ENCODE results near the gene GCN1. TPM values are rescaled to one million over a fixed set of nuclear protein-coding genes. Genes with fewer than 3 reads are reported as not detected.
A peak's percentile ranks its signal among the peaks of the same experiment; 100 is the strongest.

GCN1 gene
- total RNA-seq, 1 experiment from 2014 or later: 51.5 TPM

GRCh38 chr12:120164293-120164692, 30.2 kb downstream of the GCN1 start:
- DNase-seq (ENCODE audit: low read depth): no peak
- in situ Hi-C loops (cut with HindIII; ENCODE audit: low pct_unique_long_range_greater_than_20kb, low sequenced_read_pairs): no loop called here

GRCh38 chr12:120162763-120163162, 31.8 kb downstream of the GCN1 start:
- in situ Hi-C loops (cut with HindIII; ENCODE audit: low pct_unique_long_range_greater_than_20kb, low sequenced_read_pairs): no loop called here
- no peak for DNase-seq (ENCODE audit: low read depth)

DNA sequence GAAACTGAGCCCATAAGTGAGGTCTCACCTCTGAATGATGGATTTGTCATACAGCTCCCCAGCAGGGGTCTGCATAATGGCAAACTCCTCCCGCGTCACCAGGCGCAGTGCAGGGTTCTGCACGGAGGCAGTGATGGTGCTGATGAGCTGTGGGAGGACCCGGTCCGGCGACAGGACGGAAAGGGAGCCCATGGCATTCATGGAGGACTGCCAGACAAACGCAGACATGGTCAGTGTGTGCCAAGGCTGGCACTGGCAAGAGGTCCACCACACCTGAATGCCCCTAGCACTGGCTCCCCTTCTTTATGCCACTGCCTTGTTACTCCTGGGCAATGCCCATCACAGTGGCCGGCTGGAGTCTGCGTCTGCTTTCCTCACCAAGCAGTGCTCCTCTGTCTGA, 32.7 kb downstream of the GCN1 start:
- DNase-seq (ENCODE audit: low read depth): no peak
- in situ Hi-C loops (cut with HindIII; ENCODE audit: low pct_unique_long_range_greater_than_20kb, low sequenced_read_pairs): no loop called here

DNA sequence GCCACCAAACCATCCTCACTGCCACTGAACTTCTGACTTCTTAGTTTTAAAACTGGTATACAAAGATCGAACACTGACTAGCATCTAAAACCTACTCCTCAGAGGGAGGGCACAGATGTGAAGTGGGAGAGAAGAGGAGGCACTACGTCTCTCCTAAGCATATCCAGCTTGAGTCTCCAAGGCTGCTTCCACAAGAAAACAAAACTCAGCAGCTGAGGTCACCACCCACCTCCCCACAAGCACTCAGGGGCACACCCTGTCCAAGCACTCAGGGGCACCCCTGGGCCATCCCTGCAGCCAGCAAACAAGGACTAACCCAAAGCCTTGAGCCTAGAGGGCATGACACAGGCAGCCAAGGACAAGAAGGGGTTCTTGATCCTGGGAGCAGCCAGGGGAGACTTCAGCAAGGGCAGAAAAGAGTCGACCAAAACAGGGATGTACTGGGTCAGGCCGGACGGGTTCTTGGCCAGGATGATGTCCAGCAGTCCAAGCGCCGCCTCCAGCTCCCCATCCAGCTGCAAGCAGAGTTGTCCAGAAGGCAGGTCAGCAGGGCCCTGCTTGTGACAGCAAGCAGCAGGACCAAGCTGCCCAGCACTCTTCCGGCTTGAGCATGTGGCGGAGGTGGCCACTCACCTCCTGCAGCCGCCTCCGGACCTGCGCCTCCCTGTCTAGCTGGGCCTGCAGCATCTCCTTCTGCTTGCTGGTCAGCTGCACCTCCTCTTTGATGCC, 34.8 kb downstream of the GCN1 start:
- DNase-seq (ENCODE audit: low read depth): no peak
- in situ Hi-C loops (cut with HindIII; ENCODE audit: low pct_unique_long_range_greater_than_20kb, low sequenced_read_pairs): no loop called here

DNA sequence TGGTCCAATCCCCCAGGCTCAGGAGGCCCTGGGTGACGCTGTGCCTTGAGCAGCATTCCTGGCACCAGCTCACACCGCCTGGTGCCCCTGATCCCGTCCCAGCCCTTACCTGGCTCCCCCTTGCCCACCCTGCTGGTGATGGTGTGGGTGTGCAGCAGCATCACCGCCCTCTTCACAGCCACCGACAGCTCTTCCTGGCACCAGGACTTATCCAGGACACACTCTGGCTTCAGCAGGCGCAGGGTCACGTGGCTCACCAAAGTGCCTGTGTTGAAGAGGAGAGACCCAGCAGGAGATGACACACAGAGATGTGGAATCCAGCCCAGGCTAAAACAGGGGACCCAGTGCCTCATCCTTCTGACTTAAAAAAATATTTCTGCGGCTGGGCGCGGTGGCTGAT, 36.2 kb downstream of the GCN1 start:
- no peak for DNase-seq (ENCODE audit: low read depth)
- in situ Hi-C loops (cut with HindIII; ENCODE audit: low pct_unique_long_range_greater_than_20kb, low sequenced_read_pairs): no loop called here

DNA sequence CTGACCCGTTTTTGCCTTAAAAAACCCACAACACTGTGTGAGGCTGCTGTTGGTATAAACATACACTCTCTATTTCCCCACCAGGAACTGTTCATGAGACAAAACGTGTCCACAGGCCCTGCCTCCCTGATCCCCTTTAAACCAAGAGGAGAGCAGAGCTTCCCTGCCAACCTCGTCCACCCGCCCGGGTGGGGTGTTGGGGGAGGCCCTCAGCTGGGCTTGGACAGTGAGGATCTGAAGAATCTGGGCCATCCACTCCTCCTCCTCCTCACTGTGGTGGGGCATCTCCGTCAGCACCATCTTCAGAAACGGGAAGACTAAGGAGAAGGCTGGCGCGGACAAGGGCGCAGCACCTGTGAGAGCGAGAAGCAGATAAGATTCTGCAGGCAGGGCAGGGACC, 36.8 kb downstream of the GCN1 start:
- in situ Hi-C loops (cut with HindIII; ENCODE audit: low pct_unique_long_range_greater_than_20kb, low sequenced_read_pairs): no loop called here
- no peak for DNase-seq (ENCODE audit: low read depth)

GRCh38 chr12:120156315-120157259, 37.9 kb downstream of the GCN1 start:
- in situ Hi-C loops (cut with HindIII; ENCODE audit: low pct_unique_long_range_greater_than_20kb, low sequenced_read_pairs): no loop called here
- no peak for DNase-seq (ENCODE audit: low read depth)

GRCh38 chr12:120155072-120155471, 39.4 kb downstream of the GCN1 start:
- in situ Hi-C loops (cut with HindIII; ENCODE audit: low pct_unique_long_range_greater_than_20kb, low sequenced_read_pairs): no loop called here
- no peak for DNase-seq (ENCODE audit: low read depth)

DNA sequence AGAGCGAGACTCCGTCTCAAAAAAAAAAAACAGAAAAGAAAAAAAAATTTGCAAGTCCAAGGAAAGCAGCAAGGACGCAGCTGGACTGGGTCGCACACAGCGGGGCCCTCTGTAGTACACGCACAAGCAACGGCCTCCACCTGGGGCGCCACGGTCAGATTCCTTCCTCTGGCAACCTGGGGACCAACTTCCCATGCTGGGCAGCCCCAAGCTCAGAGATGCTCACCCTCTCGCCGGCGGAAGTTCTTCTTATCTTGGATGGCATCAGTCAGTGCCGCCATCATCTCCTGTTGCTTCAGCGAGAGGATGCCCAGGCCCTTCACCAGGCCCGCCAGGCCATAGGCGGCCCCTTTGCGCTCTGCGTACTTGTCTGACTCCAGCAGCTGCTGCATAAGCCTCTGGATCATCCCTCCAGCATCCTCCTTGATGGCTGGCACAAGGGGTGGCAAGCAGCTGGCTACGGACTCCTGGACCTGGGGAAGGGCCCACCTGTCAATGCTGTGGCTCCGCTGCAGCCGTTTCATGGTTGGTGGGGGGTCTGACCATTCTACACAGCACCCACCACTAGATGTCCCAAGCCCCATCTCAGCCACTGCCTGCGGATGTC, 43.5 kb downstream of the GCN1 start:
- no peak for DNase-seq (ENCODE audit: low read depth)
- in situ Hi-C loops (cut with HindIII; ENCODE audit: low pct_unique_long_range_greater_than_20kb, low sequenced_read_pairs): no loop called here

GRCh38 chr12:120148011-120148410, 46.5 kb downstream of the GCN1 start:
- DNase-seq (ENCODE audit: low read depth): no peak
- in situ Hi-C loops (cut with HindIII; ENCODE audit: low pct_unique_long_range_greater_than_20kb, low sequenced_read_pairs): no loop called here

- in situ Hi-C loops (cut with HindIII; ENCODE audit: low pct_unique_long_range_greater_than_20kb, low sequenced_read_pairs): no loop called here
- no peak for DNase-seq (ENCODE audit: low read depth)
These were observed 49.4 kb downstream of the GCN1 start for GRCh38 chr12:120145164-120145563.

GRCh38 chr12:120144215-120144614, 50.3 kb downstream of the GCN1 start:
- no peak for DNase-seq (ENCODE audit: low read depth)
- in situ Hi-C loops (cut with HindIII; ENCODE audit: low pct_unique_long_range_greater_than_20kb, low sequenced_read_pairs): no loop called here

DNA sequence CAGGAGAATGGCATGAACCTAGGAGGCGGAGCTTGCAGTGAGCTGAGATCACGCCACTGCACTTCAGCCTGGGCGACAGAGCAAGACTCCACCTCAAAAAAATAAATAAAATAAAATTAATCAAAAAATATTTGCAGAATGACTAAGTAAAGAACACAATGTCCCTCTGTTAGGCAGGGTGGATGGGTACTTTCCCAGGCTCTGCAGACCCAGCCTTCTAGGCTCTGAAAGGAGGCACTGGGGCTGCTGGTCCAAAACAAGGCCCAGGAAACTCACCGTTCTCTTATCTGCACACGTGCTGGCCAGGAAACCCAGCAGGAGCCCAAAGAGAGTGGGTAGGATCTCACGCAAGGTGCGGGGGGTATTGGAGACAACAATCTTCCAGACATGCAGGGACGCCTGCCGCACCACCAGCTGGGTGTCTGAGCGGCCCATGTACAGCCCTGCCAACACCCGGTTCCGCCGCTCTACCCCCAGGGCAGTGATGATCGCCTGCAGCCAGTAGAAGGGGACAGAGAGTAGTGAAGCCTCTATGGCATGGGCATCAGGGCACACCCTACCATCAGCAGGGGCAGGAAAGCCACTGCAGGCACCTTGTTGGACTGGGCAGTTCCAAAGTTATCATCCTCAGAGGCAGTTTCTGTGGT, 52.2 kb downstream of the GCN1 start:
- in situ Hi-C loops (cut with HindIII; ENCODE audit: low pct_unique_long_range_greater_than_20kb, low sequenced_read_pairs): no loop called here
- peak; percentile 31 for DNase-seq (ENCODE audit: low read depth)

- no peak for DNase-seq (ENCODE audit: low read depth)
- in situ Hi-C loops (cut with HindIII; ENCODE audit: low pct_unique_long_range_greater_than_20kb, low sequenced_read_pairs): no loop called here
These were observed 53.2 kb downstream of the GCN1 start for GRCh38 chr12:120141336-120141735.

GRCh38 chr12:120140603-120141002, 53.9 kb downstream of the GCN1 start:
- DNase-seq (ENCODE audit: low read depth): no peak
- in situ Hi-C loops (cut with HindIII; ENCODE audit: low pct_unique_long_range_greater_than_20kb, low sequenced_read_pairs): no loop called here

- in situ Hi-C loops (cut with HindIII; ENCODE audit: low pct_unique_long_range_greater_than_20kb, low sequenced_read_pairs): no loop called here
- no peak for DNase-seq (ENCODE audit: low read depth)
These were observed 54.6 kb downstream of the GCN1 start for GRCh38 chr12:120139958-120140357.

DNA sequence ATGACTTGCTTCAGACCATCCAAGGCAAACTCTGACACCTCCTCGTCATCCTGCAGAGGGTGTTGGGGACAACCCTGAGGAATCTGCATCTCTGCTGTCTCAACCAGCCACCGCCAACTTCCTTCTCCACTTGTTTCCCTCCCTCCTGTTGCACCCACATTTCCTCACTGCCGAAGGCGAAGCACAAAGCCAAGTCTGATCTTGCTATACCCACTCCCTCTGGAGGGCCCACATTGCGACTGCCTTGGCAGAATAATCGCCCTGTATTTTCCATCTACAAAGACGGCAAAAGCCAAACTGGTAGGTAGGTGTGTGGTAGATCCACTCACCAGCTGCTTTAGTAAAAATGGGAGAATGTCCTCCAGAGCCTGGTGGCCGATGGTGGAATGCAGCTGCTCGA, 56.1 kb downstream of the GCN1 start:
- DNase-seq (ENCODE audit: low read depth): no peak
- in situ Hi-C loops (cut with HindIII; ENCODE audit: low pct_unique_long_range_greater_than_20kb, low sequenced_read_pairs): no loop called here

- in situ Hi-C loops (cut with HindIII; ENCODE audit: low pct_unique_long_range_greater_than_20kb, low sequenced_read_pairs): no loop called here
These were observed 56.7 kb downstream of the GCN1 start for GRCh38 chr12:120137833-120138232.

More at GRCh38 chr12:120137833-120138232, 56.7 kb downstream of the GCN1 start:
- DNase-seq (ENCODE audit: low read depth): no peak
